ENCODE measurements around the gene UQCRC1. TPM values are rescaled to one million over a fixed set of nuclear protein-coding genes. Genes with fewer than 3 reads are reported as not detected.

The UQCRC1 gene
- total RNA-seq, 4 donors from 2014 or later: 223 to 439 (median 295) TPM

DNA sequence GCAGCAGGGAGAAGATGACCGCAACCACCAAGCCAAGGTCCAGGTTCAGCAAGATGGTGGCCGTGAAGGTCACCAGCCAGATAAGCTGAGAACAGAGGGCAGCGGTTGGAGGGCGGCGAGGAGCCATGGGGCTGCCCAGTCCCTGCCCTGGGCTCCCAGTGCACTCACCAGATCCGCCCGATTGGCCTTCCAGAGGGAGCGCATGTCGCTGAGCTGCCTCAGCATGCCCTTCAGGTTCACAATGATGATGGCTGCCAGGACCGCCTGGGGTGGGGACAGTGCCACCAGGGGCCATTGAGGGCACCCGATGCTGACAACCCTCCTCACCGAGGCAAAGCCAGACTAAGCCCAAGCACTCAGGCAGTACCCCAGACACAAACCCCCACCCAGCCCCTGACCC lies 20.4 kb upstream of the UQCRC1 start:
- peaks cover 0 to 12% of the 10 kb centered on the region in 2 donors for H3K36me3 ChIP-seq
- no peak for TF ChIP-seq POLR2A (IDR thresholded peaks at IDR 0.05)
- TF ChIP-seq, protein P1, sequence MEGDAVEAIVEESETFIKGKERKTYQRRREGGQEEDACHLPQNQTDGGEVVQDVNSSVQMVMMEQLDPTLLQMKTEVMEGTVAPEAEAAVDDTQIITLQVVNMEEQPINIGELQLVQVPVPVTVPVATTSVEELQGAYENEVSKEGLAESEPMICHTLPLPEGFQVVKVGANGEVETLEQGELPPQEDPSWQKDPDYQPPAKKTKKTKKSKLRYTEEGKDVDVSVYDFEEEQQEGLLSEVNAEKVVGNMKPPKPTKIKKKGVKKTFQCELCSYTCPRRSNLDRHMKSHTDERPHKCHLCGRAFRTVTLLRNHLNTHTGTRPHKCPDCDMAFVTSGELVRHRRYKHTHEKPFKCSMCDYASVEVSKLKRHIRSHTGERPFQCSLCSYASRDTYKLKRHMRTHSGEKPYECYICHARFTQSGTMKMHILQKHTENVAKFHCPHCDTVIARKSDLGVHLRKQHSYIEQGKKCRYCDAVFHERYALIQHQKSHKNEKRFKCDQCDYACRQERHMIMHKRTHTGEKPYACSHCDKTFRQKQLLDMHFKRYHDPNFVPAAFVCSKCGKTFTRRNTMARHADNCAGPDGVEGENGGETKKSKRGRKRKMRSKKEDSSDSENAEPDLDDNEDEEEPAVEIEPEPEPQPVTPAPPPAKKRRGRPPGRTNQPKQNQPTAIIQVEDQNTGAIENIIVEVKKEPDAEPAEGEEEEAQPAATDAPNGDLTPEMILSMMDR (IDR thresholded peaks at IDR 0.05): no peak
- WGBS, 2 donors: 95 to 98% methylated on average over 4 to 11 of the region's 12 CpGs
- peaks cover 3 to 9% of the 10 kb centered on the region in 2 donors for H3K4me1 ChIP-seq
- intact Hi-C loops (cut with DNase I): no loop called here
- H3K9me3 ChIP-seq: no peaks in the 10 kb centered on the region
- H3K4me3 ChIP-seq (replicated peaks in 1 of 3): no peak overlapping the region
- no peaks in the 10 kb centered on the region for H3K27me3 ChIP-seq
- DNase-seq: no peak
- H3K27ac ChIP-seq: no peak overlapping the region

DNA sequence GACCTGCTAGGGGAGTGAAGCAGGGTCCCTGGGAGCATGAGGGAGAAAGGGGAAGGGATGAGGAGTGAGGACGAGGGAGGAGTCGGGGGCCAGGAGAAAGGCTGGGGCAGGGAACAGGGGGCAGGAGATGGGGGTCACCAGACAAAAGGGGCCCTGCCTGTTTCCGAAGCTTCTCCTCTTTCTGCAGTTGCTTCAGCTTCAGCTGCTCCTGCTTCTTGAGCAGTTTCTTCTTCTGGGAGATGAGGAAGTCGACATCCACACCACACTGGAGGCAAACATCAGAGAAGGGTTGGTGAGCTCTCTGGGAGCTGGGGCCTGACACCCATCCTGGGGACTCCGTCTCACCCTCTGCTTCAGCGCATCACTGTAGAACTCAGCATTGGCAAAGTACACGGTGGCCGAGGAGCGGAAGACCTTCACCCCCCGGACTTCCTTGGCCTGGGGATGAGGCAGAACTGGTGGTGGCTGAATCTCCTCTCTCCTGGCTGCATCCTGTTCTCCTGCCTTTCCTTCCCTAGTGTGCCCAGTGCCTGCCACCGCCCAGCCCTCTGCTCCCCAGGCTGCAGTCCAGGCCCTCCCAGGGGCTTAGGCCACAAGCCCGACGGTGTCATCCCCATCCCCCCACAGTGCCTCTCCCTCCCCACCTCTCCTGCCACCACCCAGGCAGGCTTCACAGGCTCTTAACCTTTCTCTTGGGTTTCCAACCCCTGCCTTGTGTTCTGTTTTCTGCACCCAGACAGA lies 19.0 kb upstream of the UQCRC1 start:
- no peak overlapping the region for H3K27ac ChIP-seq
- TF ChIP-seq, protein P1 (IDR thresholded peaks at IDR 0.05): no peak
- no peak for TF ChIP-seq POLR2A (IDR thresholded peaks at IDR 0.05)
- DNase-seq: no peak
- H3K4me1 ChIP-seq: no peaks in the 10 kb centered on the region
- no peak overlapping the region for H3K4me3 ChIP-seq (replicated peaks in 1 of 3)
- H3K36me3 ChIP-seq: peaks cover 0 to 12% of the 10 kb centered on the region in 2 donors
- no peaks in the 10 kb centered on the region for H3K9me3 ChIP-seq
- 84 to 87% methylated on average over 13 of the region's 13 CpGs for WGBS, 2 donors
- intact Hi-C loops (cut with DNase I): no loop called here
- H3K27me3 ChIP-seq: no peaks in the 10 kb centered on the region

DNA sequence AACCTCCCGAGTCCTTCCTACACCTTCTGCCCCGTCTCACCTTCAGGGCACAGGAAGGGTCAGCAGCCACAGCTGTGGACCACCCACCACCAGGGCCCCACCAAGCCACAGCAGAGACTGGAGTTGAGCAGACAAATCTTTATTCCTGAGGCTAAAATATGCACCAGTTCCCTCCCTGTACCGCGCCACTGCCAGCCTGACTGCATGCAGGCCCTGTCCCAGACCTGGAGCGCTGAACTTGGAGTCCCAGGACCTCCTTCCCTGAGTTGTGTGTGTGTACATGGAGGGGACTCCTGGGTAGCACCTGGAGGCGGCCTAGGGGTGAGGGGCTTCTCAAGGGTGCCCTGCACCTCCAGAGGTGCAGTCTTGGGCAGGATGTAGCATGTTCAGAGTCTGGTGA lies 16.2 kb upstream of the UQCRC1 start:
- no peaks in the 10 kb centered on the region for H3K27me3 ChIP-seq
- peaks cover 0 to 3% of the 10 kb centered on the region in 2 donors for H3K36me3 ChIP-seq
- TF ChIP-seq POLR2A (IDR thresholded peaks at IDR 0.05): no peak
- TF ChIP-seq, protein P1 (IDR thresholded peaks at IDR 0.05): no peak
- H3K4me3 ChIP-seq (replicated peaks in 1 of 3): no peak overlapping the region
- 93 to 100% methylated on average over 2 to 4 of the region's 6 CpGs for WGBS, 2 donors
- no peaks in the 10 kb centered on the region for H3K9me3 ChIP-seq
- H3K27ac ChIP-seq: no peak overlapping the region
- no peaks in the 10 kb centered on the region for H3K4me1 ChIP-seq
- intact Hi-C loops (cut with DNase I): no loop called here
- no peak for DNase-seq

DNA sequence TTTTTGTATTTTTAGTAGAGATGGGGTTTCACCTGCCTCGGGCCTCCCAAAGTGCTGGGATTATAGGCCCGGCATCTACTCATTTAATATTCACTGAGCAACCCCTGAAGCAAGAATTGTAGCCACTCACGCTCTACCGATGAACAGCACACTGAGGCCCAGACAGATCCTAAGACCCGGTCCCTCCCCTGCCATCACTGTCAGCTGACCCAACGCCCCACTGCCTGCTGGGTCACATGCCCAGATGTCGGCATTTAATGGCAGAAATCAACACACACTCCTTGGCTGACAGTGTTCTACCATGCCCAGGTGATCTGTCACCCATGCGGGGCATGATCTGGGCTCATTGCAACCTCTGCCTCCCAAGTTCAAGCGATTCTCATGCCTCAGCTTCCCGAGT lies 15.3 kb upstream of the UQCRC1 start:
- intact Hi-C loops (cut with DNase I): no loop called here
- no peaks in the 10 kb centered on the region for H3K4me1 ChIP-seq
- no peaks in the 10 kb centered on the region for H3K27me3 ChIP-seq
- TF ChIP-seq, protein P1 (IDR thresholded peaks at IDR 0.05): no peak
- TF ChIP-seq POLR2A (IDR thresholded peaks at IDR 0.05): no peak
- H3K9me3 ChIP-seq: no peaks in the 10 kb centered on the region
- WGBS, 2 donors: 94 to 95% methylated on average over 10 of the region's 10 CpGs
- H3K27ac ChIP-seq: no peak overlapping the region
- DNase-seq: no peak
- H3K4me3 ChIP-seq (replicated peaks in 1 of 3): no peak overlapping the region
- H3K36me3 ChIP-seq: peaks cover 0 to 3% of the 10 kb centered on the region in 2 donors

DNA sequence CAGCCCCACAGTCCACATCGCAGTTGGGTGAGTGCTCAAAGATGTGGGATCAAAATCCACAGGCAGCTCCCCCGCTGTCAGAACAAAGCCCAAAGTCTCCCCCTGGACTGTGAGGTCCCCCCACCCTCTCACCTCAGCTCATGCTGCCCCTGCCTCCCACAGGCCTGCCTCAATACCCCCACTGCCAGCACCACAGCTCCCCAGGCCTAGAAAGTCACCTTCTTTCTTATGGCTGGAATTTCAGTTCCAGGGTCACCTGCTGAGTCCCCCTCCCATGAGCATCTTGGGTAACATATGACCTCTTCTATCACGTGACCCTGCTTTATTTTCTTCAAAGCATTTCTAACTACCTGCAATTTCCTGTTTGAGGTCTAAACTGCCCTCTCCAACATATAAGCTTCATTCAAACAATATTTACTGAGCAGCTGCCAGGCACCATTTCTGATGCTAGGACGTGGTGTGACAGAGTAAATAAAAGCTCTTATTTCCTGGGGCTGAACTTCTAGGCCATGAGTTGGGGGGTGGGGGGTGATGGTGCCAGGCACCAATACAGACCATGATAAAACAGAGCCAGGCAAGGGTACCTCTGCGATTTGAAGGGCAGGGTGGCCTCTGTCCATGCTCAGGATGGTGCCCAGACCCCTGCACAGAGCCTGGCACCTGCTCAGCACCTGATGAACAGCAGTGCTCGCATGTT lies 14.6 kb upstream of the UQCRC1 start:
- Histone ChIP-seq H3K27ac (no peak overlapping the region), H3K36me3 (peaks cover 0 to 3% of the 10 kb centered on the region in 2 donors), H3K4me3 (replicated peaks in 1 of 3) (no peak overlapping the region), H3K9me3 (no peaks in the 10 kb centered on the region), H3K4me1 (no peaks in the 10 kb centered on the region), H3K27me3 (no peaks in the 10 kb centered on the region)
- DNase-seq: no peak
- no peak for TF ChIP-seq POLR2A (IDR thresholded peaks at IDR 0.05)
- TF ChIP-seq, protein P1 (IDR thresholded peaks at IDR 0.05): no peak
- WGBS, 2 donors: 89 to 91% methylated on average over 6 of the region's 6 CpGs
- intact Hi-C loops (cut with DNase I): no loop called here

Data from thyroid gland (tissue), 4 donors.